Trophoblast cell (in vitro differentiated cells and primary cell): ENCODE results near the gene METTL23.

Experiments used
- DNase-seq, 2 donors: peaks; one replicate each; pipeline ENCODE4 v3.0.0-alpha.2; 2016
- H2AFZ ChIP-seq: 2 replicates; pipeline ENCODE4 v1.6.1; 2013; ENCODE audit warnings: low read length, moderate library complexity, mild to moderate bottlenecking; ENCODE audit not compliant: insufficient read depth, poor library complexity
- H2AK5ac ChIP-seq: 2 replicates; pipeline ENCODE4 v1.6.1; 2013; ENCODE audit warnings: mild to moderate bottlenecking, low read length
- H2BK120ac ChIP-seq: 2 replicates; pipeline ENCODE4 v1.6.1; 2013; ENCODE audit warnings: low read length, mild to moderate bottlenecking, moderate library complexity; ENCODE audit not compliant: insufficient read depth, poor library complexity
- H2BK12ac ChIP-seq: 2 replicates; pipeline ENCODE4 v1.6.1; 2013; ENCODE audit warnings: mild to moderate bottlenecking, low read length, moderate library complexity
- H2BK5ac ChIP-seq: 2 replicates; pipeline ENCODE4 v1.6.1; 2013; ENCODE audit warnings: low read length, low read depth, moderate library complexity, mild to moderate bottlenecking; ENCODE audit not compliant: poor library complexity
- H3K14ac ChIP-seq: 2 replicates; pipeline ENCODE4 v1.6.1; 2013; ENCODE audit warnings: mild to moderate bottlenecking, low read length
- H3K18ac ChIP-seq: 2 replicates; pipeline ENCODE4 v1.6.1; 2013; ENCODE audit warnings: mild to moderate bottlenecking, low read length
- H3K23ac ChIP-seq: 2 replicates; pipeline ENCODE4 v1.6.1; 2013; ENCODE audit warnings: low read length
- H3K27ac ChIP-seq: 2 replicates; pipeline ENCODE4 v1.5.1; 2013; ENCODE audit warnings: low read depth, mild to moderate bottlenecking, inconsistent platforms, low read length, moderate library complexity
- H3K27me3 ChIP-seq: 2 replicates; pipeline ENCODE4 v1.6.1; 2013; ENCODE audit warnings: inconsistent platforms, mild to moderate bottlenecking, low read length, moderate library complexity; ENCODE audit not compliant: insufficient read depth
- H3K36me3 ChIP-seq, 2 experiments: 1 replicate in 1 of 2; 2 replicates in 1 of 2; pipeline ENCODE4 v1.6.1; 2013; ENCODE audit warnings: low read length in 2 of 2, mild to moderate bottlenecking in 2 of 2, moderate library complexity in 1 of 2; ENCODE audit not compliant: insufficient read depth in 2 of 2, control insufficient read depth in 1 of 2
- H3K4ac ChIP-seq: 2 replicates; pipeline ENCODE4 v1.6.1; 2013; ENCODE audit warnings: low read depth, mild to moderate bottlenecking, low read length, moderate library complexity
- H3K4me1 ChIP-seq, 2 experiments: 1 replicate in 1 of 2; 2 replicates in 1 of 2; pipeline ENCODE4 v1.6.1; 2013; ENCODE audit warnings: low read length in 2 of 2, mild to moderate bottlenecking in 2 of 2, moderate library complexity in 1 of 2; ENCODE audit not compliant: insufficient read depth in 2 of 2, control insufficient read depth in 1 of 2
- H3K4me2 ChIP-seq: 2 replicates; pipeline ENCODE4 v1.6.1; 2013; ENCODE audit warnings: inconsistent platforms, mild to moderate bottlenecking, low read length, moderate library complexity
- H3K4me3 ChIP-seq: 2 replicates; pipeline ENCODE4 v1.5.1; 2013; ENCODE audit warnings: mild to moderate bottlenecking, low read depth, low read length, inconsistent platforms
- H3K79me1 ChIP-seq: one replicate; pipeline ENCODE4 v1.6.1; 2013; ENCODE audit warnings: low read length
- H3K79me2 ChIP-seq: 2 replicates; pipeline ENCODE4 v1.6.1; 2013; ENCODE audit warnings: low read length, mild to moderate bottlenecking; ENCODE audit not compliant: control insufficient read depth, insufficient read depth, poor library complexity
- H3K9ac ChIP-seq: 2 replicates; pipeline ENCODE4 v1.6.1; 2013; ENCODE audit warnings: mild to moderate bottlenecking, low read length
- H3K9me3 ChIP-seq: 2 replicates; pipeline ENCODE4 v1.6.1; 2013; ENCODE audit warnings: low read depth, mild to moderate bottlenecking, control low read depth, inconsistent platforms, low read length; ENCODE audit not compliant: insufficient read depth
- H4K12ac ChIP-seq: 2 replicates; pipeline ENCODE4 v1.6.1; 2013; ENCODE audit warnings: low read depth, mild to moderate bottlenecking, low read length, moderate library complexity
- H4K8ac ChIP-seq: 2 replicates; pipeline ENCODE4 v1.6.1; 2013; ENCODE audit warnings: low read depth, mild to moderate bottlenecking, low read length, moderate library complexity
- H4K91ac ChIP-seq: one replicate; pipeline ENCODE4 v1.6.1; 2013; ENCODE audit warnings: low read depth, mild to moderate bottlenecking, low read length, moderate library complexity
- whole genome bisulfite sequencing: extraction: QIAGEN DNeasy Blood & Tissue Kit; methylation state at CpG from one replicate; pipeline ENCODE4 v1.1.7; 2013; ENCODE audit warnings: missing lambda C conversion rate; ENCODE audit not compliant: insufficient read length, insufficient coverage; ENCODE audit errors: extremely low coverage; 5-methylcytosine and 5-hydroxymethylcytosine counted together

Gene METTL23

DNA sequence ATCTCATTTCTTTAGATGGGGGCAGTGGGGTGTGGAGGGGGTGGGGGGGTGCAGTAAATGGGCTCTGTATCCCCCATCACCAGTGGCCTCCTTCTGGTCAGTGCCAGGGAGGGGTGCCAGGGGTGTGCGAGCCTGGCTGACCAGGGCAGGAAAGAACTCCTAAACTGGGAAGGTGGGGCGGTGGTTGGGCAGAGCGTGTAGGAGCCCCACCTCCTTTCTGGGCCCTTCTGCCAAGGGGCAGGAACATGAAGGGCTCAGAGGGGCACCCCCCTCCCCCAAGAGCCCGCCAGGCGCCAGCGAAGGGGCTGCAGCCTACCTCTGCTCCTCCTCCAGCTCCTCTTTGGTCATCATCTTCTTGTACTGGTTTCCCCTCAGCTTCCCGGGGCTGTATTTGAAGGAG, 41.9 kb upstream of the METTL23 start:
- Histone ChIP-seq H3K79me2 (no peaks in the 10 kb centered on the region), H3K18ac (no peak overlapping the region), H3K9ac (no peak overlapping the region), H3K27ac (no peak overlapping the region), H2BK12ac (no peak overlapping the region), H3K4me2 (no peak overlapping the region), H3K27me3 (no peaks in the 10 kb centered on the region), H3K14ac (no peak overlapping the region), H2AFZ (no peak overlapping the region), H3K9me3 (peaks cover 5% of the 10 kb centered on the region), H2AK5ac (no peak overlapping the region), H2BK5ac (no peak overlapping the region), H3K79me1 (no peaks in the 10 kb centered on the region), H4K91ac (no peak overlapping the region), H4K12ac (no peak overlapping the region), H3K4me3 (no peak overlapping the region), H3K4ac (no peak overlapping the region), H4K8ac (no peak overlapping the region), H3K4me1 (peaks cover 15% of the 10 kb centered on the region in 2 experiments), H3K23ac (no peak overlapping the region), H3K36me3 (peaks cover 14 to 21% of the 10 kb centered on the region in 2 experiments), H2BK120ac (no peak overlapping the region)
- no peak for DNase-seq
- WGBS, result no CpG with 5 or more reads among the region's 7 CpGs

DNA sequence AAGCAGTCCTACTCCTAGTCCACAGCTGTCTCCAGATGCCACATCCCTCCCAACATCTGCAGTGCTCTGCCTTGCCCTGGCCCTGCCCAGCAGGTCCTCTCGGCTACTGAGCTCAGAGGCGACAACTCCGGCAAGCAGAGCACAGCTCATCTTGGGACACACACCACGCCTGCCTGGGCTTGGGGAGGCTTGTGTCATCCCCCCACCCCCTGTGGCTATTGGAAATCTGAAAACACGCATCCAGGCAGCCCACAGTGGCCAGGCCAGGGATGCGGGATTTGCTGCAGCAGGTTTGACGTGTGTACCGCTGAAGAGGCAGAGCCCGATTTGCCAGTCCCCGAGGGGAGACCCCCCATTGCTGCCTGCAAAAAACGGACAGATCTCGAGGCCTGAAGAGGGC, 41.3 kb upstream of the METTL23 start:
- Histone ChIP-seq H3K23ac (no peak overlapping the region), H3K4me2 (no peak overlapping the region), H4K8ac (no peak overlapping the region), H3K9me3 (peaks cover 5% of the 10 kb centered on the region), H3K14ac (no peak overlapping the region), H2AFZ (no peak overlapping the region), H3K18ac (no peak overlapping the region), H3K4ac (no peak overlapping the region), H3K4me3 (no peak overlapping the region), H4K91ac (no peak overlapping the region), H3K79me1 (no peaks in the 10 kb centered on the region), H2BK5ac (no peak overlapping the region), H4K12ac (no peak overlapping the region), H3K27me3 (no peaks in the 10 kb centered on the region), H3K9ac (no peak overlapping the region), H2BK12ac (no peak overlapping the region), H3K27ac (no peak overlapping the region), H3K79me2 (no peaks in the 10 kb centered on the region), H2AK5ac (no peak overlapping the region), H2BK120ac (no peak overlapping the region), H3K36me3 (peaks cover 14 to 21% of the 10 kb centered on the region in 2 experiments), H3K4me1 (peaks cover 15% of the 10 kb centered on the region in 2 experiments)
- no peak for DNase-seq
- no CpG with 5 or more reads among the region's 12 CpGs for WGBS

DNA sequence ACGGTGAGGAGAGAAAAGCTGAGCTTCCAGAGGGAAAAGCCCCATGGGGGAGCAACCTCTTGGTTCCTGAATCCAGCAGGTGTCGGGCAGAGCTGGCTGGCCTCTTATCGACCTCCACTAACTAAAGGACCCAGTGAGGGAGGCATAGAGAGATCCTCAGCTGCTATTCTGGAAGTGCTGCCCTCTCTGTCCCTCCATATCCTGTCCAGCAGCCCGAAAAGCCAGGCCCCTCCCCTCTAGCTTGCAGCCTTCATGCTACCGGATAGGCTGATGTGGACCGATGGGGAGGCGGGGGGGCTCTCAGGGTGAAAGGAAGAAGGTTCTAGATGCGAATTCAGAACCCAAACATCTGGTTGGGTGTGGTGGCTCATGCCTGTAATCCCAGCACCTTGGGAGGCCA, 40.8 kb upstream of the METTL23 start:
- Histone ChIP-seq H2AFZ (no peak overlapping the region), H4K12ac (no peak overlapping the region), H3K79me2 (no peaks in the 10 kb centered on the region), H4K8ac (no peak overlapping the region), H3K9me3 (peaks cover 5% of the 10 kb centered on the region), H4K91ac (no peak overlapping the region), H3K27ac (no peak overlapping the region), H3K14ac (no peak overlapping the region), H3K4me1 (peaks cover 15% of the 10 kb centered on the region in 2 experiments), H3K27me3 (no peaks in the 10 kb centered on the region), H3K79me1 (no peaks in the 10 kb centered on the region), H3K18ac (no peak overlapping the region), H3K9ac (no peak overlapping the region), H3K23ac (no peak overlapping the region), H3K4me3 (no peak overlapping the region), H2BK12ac (no peak overlapping the region), H2BK120ac (no peak overlapping the region), H3K36me3 (peaks cover 14 to 21% of the 10 kb centered on the region in 2 experiments), H2BK5ac (no peak overlapping the region), H2AK5ac (no peak overlapping the region), H3K4ac (no peak overlapping the region), H3K4me2 (no peak overlapping the region)
- WGBS, result no CpG with 5 or more reads among the region's 8 CpGs
- no peak for DNase-seq

DNA sequence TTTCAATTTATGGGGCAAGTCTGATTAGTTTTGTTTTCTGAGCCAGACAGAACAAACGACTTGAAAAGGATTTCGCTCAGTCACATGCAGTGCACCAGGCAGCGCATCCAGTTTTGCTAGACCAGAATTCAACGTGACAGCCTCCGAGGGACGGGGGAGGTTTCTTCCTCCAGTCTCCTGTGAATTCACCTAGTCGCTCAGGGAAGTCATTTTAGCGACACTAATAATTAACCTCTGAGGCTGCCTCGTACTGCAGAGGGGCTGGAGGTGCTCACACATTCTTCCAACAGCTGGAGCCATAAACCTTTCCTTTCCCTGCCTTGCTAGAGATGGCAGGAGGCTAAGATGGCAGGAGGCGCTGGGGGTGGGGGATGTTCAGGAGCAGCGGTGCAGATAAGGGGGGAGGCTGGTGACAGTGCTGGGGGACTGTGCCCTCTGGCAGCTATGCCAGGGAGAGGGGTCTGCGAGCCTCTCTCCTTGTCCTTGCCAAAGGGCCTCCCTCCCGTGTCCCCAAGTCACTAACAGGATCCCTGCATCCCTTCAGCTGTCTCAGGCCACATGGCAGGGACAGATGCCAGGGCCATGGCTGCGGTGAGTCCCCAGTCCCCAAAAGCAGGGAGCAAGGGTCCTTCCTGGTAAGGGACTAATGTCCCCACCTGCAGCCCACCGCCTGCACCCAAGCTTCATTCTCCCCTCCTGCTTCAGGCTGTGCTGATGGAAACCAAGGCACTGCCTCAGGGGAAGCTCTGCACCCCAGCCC, 39.9 kb upstream of the METTL23 start:
- Histone ChIP-seq H2BK12ac (no peak overlapping the region), H3K79me2 (no peaks in the 10 kb centered on the region), H2AK5ac (no peak overlapping the region), H3K23ac (no peak overlapping the region), H4K8ac (no peak overlapping the region), H2BK120ac (no peak overlapping the region), H3K9ac (no peak overlapping the region), H3K36me3 (peaks cover 14 to 21% of the 10 kb centered on the region in 2 experiments), H4K12ac (no peak overlapping the region), H3K79me1 (no peaks in the 10 kb centered on the region), H3K4me2 (no peak overlapping the region), H3K27me3 (no peaks in the 10 kb centered on the region), H2AFZ (no peak overlapping the region), H3K14ac (no peak overlapping the region), H4K91ac (no peak overlapping the region), H3K18ac (no peak overlapping the region), H3K4me3 (no peak overlapping the region), H3K27ac (no peak overlapping the region), H3K4me1 (peaks cover 11% of the 10 kb centered on the region in 2 experiments), H3K4ac (no peak overlapping the region), H2BK5ac (no peak overlapping the region), H3K9me3 (peaks cover 5% of the 10 kb centered on the region)
- DNase-seq, result no peak
- no CpG with 5 or more reads among the region's 15 CpGs for WGBS
